Ishikawa (cell line): ENCODE results near the gene SYT6.

Experiments used
- CEBPB ChIP-seq: IDR thresholded peaks from 2 replicates; pipeline ENCODE4 v1.6.1; 2012
- CREB1 ChIP-seq: IDR thresholded peaks from 2 replicates; pipeline ENCODE4 v1.6.1; 2012; ENCODE audit warnings: low read depth
- EGR1 ChIP-seq: IDR thresholded peaks from 2 replicates; pipeline ENCODE4 v1.6.1; 2012
- EP300 ChIP-seq: IDR thresholded peaks from 2 replicates; pipeline ENCODE4 v1.6.1; 2012; ENCODE audit warnings: borderline replicate concordance
- FOXM1 ChIP-seq: IDR thresholded peaks from 2 replicates; pipeline ENCODE4 v1.6.1; 2012; ENCODE audit warnings: low read depth, borderline replicate concordance
- MAX ChIP-seq: IDR thresholded peaks from 2 replicates; pipeline ENCODE4 v1.6.1; 2012
- NFIC ChIP-seq: IDR thresholded peaks from 2 replicates; pipeline ENCODE4 v1.6.1; 2012
- RAD21 ChIP-seq: IDR thresholded peaks from 2 replicates; pipeline ENCODE4 v1.6.1; 2012; ENCODE audit warnings: low read depth
- REST ChIP-seq: IDR thresholded peaks from 2 replicates; pipeline ENCODE4 v1.6.1; 2012; ENCODE audit warnings: low read depth, mild to moderate bottlenecking
- TAF1 ChIP-seq: IDR thresholded peaks from 2 replicates; pipeline ENCODE4 v1.6.1; 2012; ENCODE audit warnings: low read depth, mild to moderate bottlenecking
- TEAD4 ChIP-seq: IDR thresholded peaks from 2 replicates; pipeline ENCODE4 v1.6.1; 2012
- USF1 ChIP-seq: IDR thresholded peaks from 2 replicates; pipeline ENCODE4 v1.6.1; 2012
- YY1 ChIP-seq: IDR thresholded peaks from 2 replicates; pipeline ENCODE4 v1.6.1; 2012; ENCODE audit warnings: low read depth
- ZBTB7A ChIP-seq: IDR thresholded peaks from 2 replicates; pipeline ENCODE4 v1.6.1; 2012; ENCODE audit warnings: low read depth

GRCh38 chr1:114072246-114072645 is 81.4 kb downstream of the SYT6 start:
- no peak for TF ChIP-seq REST
- TF ChIP-seq CEBPB: no peak
- no peak for TF ChIP-seq EP300
- TF ChIP-seq FOXM1: no peak
- no peak for TF ChIP-seq YY1
- TF ChIP-seq RAD21: no peak
- no peak for TF ChIP-seq TAF1
- no peak for TF ChIP-seq TEAD4
- no peak for TF ChIP-seq EGR1
- no peak for TF ChIP-seq NFIC
- TF ChIP-seq MAX: no peak
- TF ChIP-seq USF1: no peak
- TF ChIP-seq CREB1: no peak
- no peak for TF ChIP-seq ZBTB7A
